GM12891 (cell line): ENCODE measurements around the gene IRX3.

Source experiments
- DNase-seq: peaks from one replicate; pipeline ENCODE4 v3.0.0; 2011; ENCODE audit warnings: low spot score; ENCODE audit not compliant: insufficient read length
- FAIRE-seq: peaks from 2 replicates; lab custom pipeline; 2011; peaks lifted over from hg19 to GRCh38; lab: Jason Lieb, UNC
- PAX5 ChIP-seq: IDR thresholded peaks from 2 replicates; pipeline ENCODE4 v1.6.1; 2011; ENCODE audit warnings: low read length, moderate library complexity, mild to moderate bottlenecking; ENCODE audit not compliant: insufficient read depth, severe bottlenecking
- POLR2A ChIP-seq: IDR thresholded peaks from 2 replicates; pipeline ENCODE4 v1.6.1; 2011; ENCODE audit warnings: low read depth, low read length, control low read depth
- POLR2AphosphoS5 ChIP-seq: IDR thresholded peaks from 2 replicates; pipeline ENCODE4 v1.6.1; 2011; ENCODE audit warnings: low read depth, low read length, control low read depth
- POU2F2 ChIP-seq: IDR thresholded peaks from 2 replicates; pipeline ENCODE4 v1.6.1; 2011; ENCODE audit warnings: low read depth, mild to moderate bottlenecking, control low read depth, low read length, moderate library complexity
- SPI1 ChIP-seq: IDR thresholded peaks from 2 replicates; pipeline ENCODE4 v1.6.1; 2011; ENCODE audit warnings: low read depth, low read length, control low read depth
- TAF1 ChIP-seq: IDR thresholded peaks from 2 replicates; pipeline ENCODE4 v1.6.1; 2011; ENCODE audit warnings: low read depth, low read length, control low read depth

The IRX3 gene

GRCh38 chr16:54290833-54291655, 4.5 kb upstream of the IRX3 start:
- DNase-seq, result no peak
- TF ChIP-seq SPI1 (no peak), PAX5 (no peak), TAF1 (no peak), POLR2A (no peak), POLR2AphosphoS5 (no peak), POU2F2 (no peak)
- FAIRE-seq, result no peak

- TF ChIP-seq POU2F2 (no peak), PAX5 (no peak)
- no peak for FAIRE-seq
- DNase-seq, result no peak
Measured at GRCh38 chr16:54289945-54290832, 3.6 kb upstream of the IRX3 start.

- TF ChIP-seq POLR2AphosphoS5 (no peak), PAX5 (no peak), SPI1 (no peak), POU2F2 (no peak), POLR2A (no peak), TAF1 (no peak)
- DNase-seq (no peak), FAIRE-seq (peak; percentile 84)
Measured at GRCh38 chr16:54289242-54289944, 2.8 kb upstream of the IRX3 start.

GRCh38 chr16:54288835-54289241, 2.3 kb upstream of the IRX3 start:
- no peak for TF ChIP-seq SPI1
- TF ChIP-seq TAF1, result no peak
- no peak for TF ChIP-seq POLR2A
- no peak for TF ChIP-seq PAX5
- TF ChIP-seq POLR2AphosphoS5, result no peak
- no peak for TF ChIP-seq POU2F2
- no peak for FAIRE-seq
- DNase-seq, result no peak

GRCh38 chr16:54288030-54288834, 1.6 kb upstream of the IRX3 start:
- FAIRE-seq (no peak), DNase-seq (no peak)
- TF ChIP-seq POLR2A (no peak), POU2F2 (no peak), PAX5 (no peak), TAF1 (no peak), POLR2AphosphoS5 (no peak), SPI1 (no peak)

- FAIRE-seq (no peak), DNase-seq (no peak)
- TF ChIP-seq PAX5, result no peak
- TF ChIP-seq POLR2AphosphoS5, result no peak
- no peak for TF ChIP-seq SPI1
- no peak for TF ChIP-seq TAF1
- no peak for TF ChIP-seq POU2F2
- TF ChIP-seq POLR2A, result no peak
Measured at GRCh38 chr16:54287131-54288029, 793 bp upstream of the IRX3 start.

GRCh38 chr16:54286090-54286365, 559 bp downstream of the IRX3 start:
- DNase-seq, result no peak
- FAIRE-seq, result no peak
- no peak for TF ChIP-seq POLR2A

- FAIRE-seq, result no peak
- DNase-seq, result no peak
- no peak for TF ChIP-seq PAX5
- TF ChIP-seq POLR2A, result no peak
- TF ChIP-seq POU2F2, result no peak
Measured at GRCh38 chr16:54285414-54286089, 1.0 kb downstream of the IRX3 start.
